HepG2 (cell line): ENCODE results near the gene AGRP. TPM values are rescaled to one million over a fixed set of nuclear protein-coding genes. Genes with fewer than 3 reads are reported as not detected.

ENCODE experiments used
- ATAC-seq: fragments of 200-7000 bp; cut with Tn5 transposase; 3 replicates; pipeline ENCODE4 v1.9.1; 2020; ENCODE audit warnings: mild to moderate bottlenecking, moderate library complexity
- BruUV-seq: library from RNA; stranded (reverse); fragments of 400-500 nt; replicated peaks from 2 replicates; lab custom pipeline; 2021; lab: Mats Ljungman, UMichigan
- CTCF ChIA-PET: fragments of 300-600 bp; formaldehyde crosslinking; extraction: SDS; loops from one replicate; lab custom pipeline; 2021; ENCODE audit warnings: low total read pairs, inconsistent platforms, low intra/inter-chr PET ratio; lab: Yijun Ruan, JAX
- POLR2A ChIA-PET: fragments of 350-600 bp; sonication (Branson Sonifier 250); formaldehyde crosslinking; loops from one replicate; lab custom pipeline; 2020; ENCODE audit warnings: antibody characterized with exemption, inconsistent platforms; lab: Yijun Ruan, JAX
- DNase-seq: peaks from one replicate; pipeline ENCODE4 v3.0.0-alpha.2; 2015; ENCODE audit warnings: low spot score
- FAIRE-seq: peaks from 3 replicates; lab custom pipeline; 2011; peaks lifted over from hg19 to GRCh38; lab: Jason Lieb, UNC
- H2AFZ ChIP-seq: one replicate; pipeline ENCODE4 v1.6.1; 2011; ENCODE audit warnings: low read length, inconsistent platforms
- H3K27ac ChIP-seq: fragments of 300-600 bp; 3 replicates; pipeline ENCODE4 v1.8.0; 2011; ENCODE audit warnings: mixed run types, mild to moderate bottlenecking, mixed read lengths, low read length, inconsistent platforms; ENCODE audit not compliant: insufficient read depth; ENCODE audit errors: extremely low read length
- H3K27me3 ChIP-seq, 2 experiments: fragments of 200-600 bp in 1 of 2; 2 replicates in 1 of 2; 3 replicates in 1 of 2; pipeline versions ENCODE4 v1.6.0 to v1.8.0; 2011; ENCODE audit warnings: low read length in 2 of 2, mild to moderate bottlenecking in 2 of 2, moderate library complexity in 2 of 2, inconsistent platforms in 1 of 2; ENCODE audit not compliant: insufficient read depth in 2 of 2, control insufficient read depth in 1 of 2
- H3K36me3 ChIP-seq, 2 experiments: fragments of 200-600 bp in 1 of 2; replicated peaks in 1 of 2; 2 replicates in 1 of 2; 3 replicates in 1 of 2; pipeline versions ENCODE4 v1.5.1 to v1.8.0; 2011; ENCODE audit warnings: low read length in 2 of 2, inconsistent platforms in 1 of 2; ENCODE audit not compliant: insufficient read depth in 2 of 2, control insufficient read depth in 1 of 2
- H3K4me1 ChIP-seq: 2 replicates; pipeline ENCODE4 v1.5.1; 2012; ENCODE audit warnings: low read length, inconsistent platforms; ENCODE audit not compliant: insufficient read depth
- H3K4me2 ChIP-seq: 2 replicates; pipeline ENCODE4 v1.6.0; 2011; ENCODE audit warnings: low read depth, low read length, inconsistent platforms
- H3K4me3 ChIP-seq, 3 experiments: fragments of 200-600 bp in 1 of 3; sonication (generic), shearing (Covaris generic) in 1 of 3; replicated peaks in 1 of 3; 2 replicates each; pipeline ENCODE4 v1.5.1; 2011 to 2016; ENCODE audit warnings: low read length in 3 of 3, inconsistent platforms in 2 of 3, low read depth in 2 of 3, mild to moderate bottlenecking in 2 of 3, control low read depth in 1 of 3, mixed read lengths in 1 of 3; ENCODE audit not compliant: insufficient read depth in 1 of 3
- H3K79me2 ChIP-seq: one replicate; pipeline ENCODE4 v1.6.1; 2011; ENCODE audit warnings: low read length, inconsistent platforms; ENCODE audit not compliant: insufficient read depth
- H3K9ac ChIP-seq: 2 replicates; pipeline ENCODE4 v1.6.0; 2011; ENCODE audit warnings: mild to moderate bottlenecking, low read depth, low read length, inconsistent platforms; ENCODE audit not compliant: insufficient read depth
- H3K9me3 ChIP-seq: 2 replicates; pipeline ENCODE4 v1.5.1; 2012; ENCODE audit warnings: mild to moderate bottlenecking, low read length
- H4K20me1 ChIP-seq: 2 replicates; pipeline ENCODE4 v1.6.0; 2011; ENCODE audit warnings: inconsistent platforms, mild to moderate bottlenecking, low read length, moderate library complexity; ENCODE audit not compliant: insufficient read depth
- ATF7-NPFF ChIP-seq: sonication (generic); formaldehyde crosslinking; IDR thresholded peaks from 2 replicates; pipeline ENCODE4 v1.8.1; 2023; ENCODE audit warnings: mild to moderate bottlenecking, low read depth, missing genetic modification reagents, moderate library complexity
- NFATC3 ChIP-seq: sonication (generic); formaldehyde crosslinking; IDR thresholded peaks from 2 replicates; pipeline ENCODE4 v1.5.1; 2020; ENCODE audit warnings: mild to moderate bottlenecking, missing genetic modification reagents
- ZBTB38 ChIP-seq: sonication (generic); formaldehyde crosslinking; IDR thresholded peaks from 2 replicates; pipeline ENCODE4 v1.5.1; 2020; ENCODE audit warnings: mild to moderate bottlenecking, missing genetic modification reagents
- ZNF350 ChIP-seq: sonication (generic); formaldehyde crosslinking; IDR thresholded peaks from 2 replicates; pipeline ENCODE4 v1.4.0; 2020; ENCODE audit warnings: mild to moderate bottlenecking, low read depth, missing genetic modification reagents, borderline replicate concordance
- ZNF501 ChIP-seq: sonication (generic); formaldehyde crosslinking; IDR thresholded peaks from 2 replicates; pipeline ENCODE4 v1.5.1; 2020; ENCODE audit warnings: mild to moderate bottlenecking, moderate library complexity, missing genetic modification reagents
- ZNF570 ChIP-seq: sonication (generic); formaldehyde crosslinking; IDR thresholded peaks from 2 replicates; pipeline ENCODE4 v1.4.0; 2020; ENCODE audit warnings: mild to moderate bottlenecking, missing genetic modification reagents, borderline replicate concordance
- ZNF572 ChIP-seq: sonication (generic); formaldehyde crosslinking; IDR thresholded peaks from 2 replicates; pipeline ENCODE4 v1.5.1; 2020; ENCODE audit warnings: mild to moderate bottlenecking, missing genetic modification reagents
- whole genome bisulfite sequencing: methylation state at CpG from one replicate; pipeline ENCODE4 v1.1.6; 2017; ENCODE audit warnings: low lambda C conversion rate; 5-methylcytosine and 5-hydroxymethylcytosine counted together
- in situ Hi-C: cut with HindIII; loops from 2 replicates; pipeline ENCODE4 v1.10.0; 2017; ENCODE audit warnings: low pct_unique_long_range_greater_than_20kb; ENCODE audit not compliant: extremely low pct_ligation_motif_present
- intact Hi-C: fragments of 100-400 bp; cut with micrococcal nuclease; formaldehyde crosslinking; loops from one replicate; pipeline ENCODE4 v1.10.0; 2022; ENCODE audit not compliant: unreplicated experiment
- polyA plus RNA-seq, 8 experiments: library from polyadenylated mRNA; depleted of rRNA in 3 of 8; stranded (reverse) in 7 of 8; unstranded in 1 of 8; fragments of >200 nt; fragmentation: Illumina TruSeq in 4 of 8; extraction: Trizol in 4 of 8; gene quantifications; 2 replicates each; pipeline versions ENCODE4 v1.2.1 to v1.2.3, GENCODE V29; 2011 to 2016; ENCODE audit warnings: low read depth in 4 of 8, missing spikeins in 1 of 8, mixed read lengths in 1 of 8; ENCODE audit not compliant: insufficient read depth in 1 of 8
- total RNA-seq, 5 experiments: library from RNA; depleted of rRNA; stranded (reverse); fragments of >200 nt; fragmentation: Illumina TruSeq; extraction: Trizol; gene quantifications; 2 replicates each; pipeline ENCODE4 v1.2.3, GENCODE V29; 2016; ENCODE audit warnings: low read depth in 1 of 5
- TF ChIP-seq, protein P1 (sequence below): sonication (generic); formaldehyde crosslinking; IDR thresholded peaks from 2 replicates; pipeline ENCODE4 v1.5.1; 2020; ENCODE audit warnings: mild to moderate bottlenecking, missing genetic modification reagents, moderate library complexity
- TF ChIP-seq, protein P2 (sequence below): sonication (generic); formaldehyde crosslinking; IDR thresholded peaks from 2 replicates; pipeline ENCODE4 v1.5.1; 2020; ENCODE audit warnings: mild to moderate bottlenecking, moderate library complexity, missing genetic modification reagents
- TF ChIP-seq, protein P3 (sequence below): sonication (generic); formaldehyde crosslinking; IDR thresholded peaks from 2 replicates; pipeline ENCODE4 v1.4.0; 2020; ENCODE audit warnings: missing genetic modification reagents

The AGRP gene
- total and polyA plus RNA-seq, 2 of the 13 experiments (the other 11 are each of a cell fraction or from before 2014, with no cell fraction given) = not detected

DNA sequence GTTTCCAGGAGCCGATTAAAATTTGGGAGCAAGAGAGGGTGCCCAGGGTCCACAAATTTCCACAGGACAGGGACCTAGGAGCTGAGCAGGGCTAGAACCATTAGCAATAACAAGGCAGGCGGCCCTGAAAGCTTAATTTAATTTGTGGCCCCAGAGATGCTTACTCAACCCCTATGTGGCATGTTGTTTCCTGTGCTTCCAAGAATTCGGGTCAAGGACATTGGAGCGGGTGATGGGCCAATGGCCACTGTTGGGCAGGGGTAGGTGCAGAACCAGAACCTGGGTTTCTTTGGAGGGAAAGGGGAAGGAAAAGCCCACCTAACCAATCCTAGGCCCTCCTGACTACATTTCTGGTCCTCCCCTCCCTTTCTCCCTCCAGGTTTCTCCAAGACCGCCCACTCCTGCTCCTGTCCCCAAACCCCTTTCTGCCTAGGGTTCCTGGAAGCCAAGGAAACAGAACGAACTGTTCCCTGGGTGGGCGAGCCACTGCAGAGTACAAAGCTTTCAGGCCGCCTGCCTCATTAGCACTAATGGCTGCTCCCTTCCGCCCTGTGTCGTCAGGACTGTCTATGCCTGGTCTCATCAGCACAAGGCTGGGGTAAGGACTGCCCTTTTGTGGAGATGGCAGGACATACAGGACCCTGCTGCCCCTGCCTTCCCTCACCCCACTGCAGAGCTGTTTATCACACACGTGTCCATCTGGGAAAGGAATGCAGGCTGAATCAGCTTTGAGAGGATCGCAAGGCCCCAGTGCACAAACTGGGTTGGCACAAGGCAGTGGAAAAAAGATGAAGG is 581 bp upstream of the AGRP start (continued):
- peak; percentile 51; the same call in 1 of the 2 replicates for TF ChIP-seq ZNF501 (CRISPR knock-in tag)

GRCh38 chr16:67482233-67482924 is 968 bp downstream of the AGRP start:
- in situ Hi-C loops = loop anchor here (5.0 kb wide), 1 partner anchor 35 kb away; no protein-coding TSS in a partner anchor
- Histone ChIP-seq H4K20me1 (no peaks in the 10 kb centered on the region), H3K79me2 (peaks cover 26% of the 10 kb centered on the region), H3K9me3 (no peaks in the 10 kb centered on the region), H3K4me3 (peak overlapping the region; percentile 70 to 98 (median 81); a peak in 5 of 6 replicates), H3K27me3 (no peaks in the 10 kb centered on the region; a peak in 1 of 5 replicates), H3K4me2 (peak overlapping the region; percentile 98), H2AFZ (no peak overlapping the region), H3K36me3 (no peaks in the 10 kb centered on the region; a peak in 1 of 5 replicates), H3K27ac (peak overlapping the region; percentile 91), H3K4me1 (peaks cover 58% of the 10 kb centered on the region), H3K9ac (peak overlapping the region; percentile 93)
- DNase-seq (no peak), ATAC-seq (no peak), FAIRE-seq (no peak)
- ChIA-PET CTCF (interaction anchor here (1.1 to 2.0 kb wide), 3 partner anchors 12 to 39 kb away, joined by 6 to 9 read pairs (median 8); no protein-coding TSS in a partner anchor), POLR2A (interaction anchor here (2.9 kb wide), 1 partner anchor 51 kb away, joined by 22 read pairs; the partner anchor contains the start of gene HSD11B2)
- intact Hi-C loops = loop anchor here (5.0 kb wide), 1 partner anchor 55 kb away; no protein-coding TSS in a partner anchor
- BruUV-seq = no TSS peak
- 96% methylated on average over 25 of the region's 25 CpGs for WGBS
- TF ChIP-seq ZNF570 (CRISPR knock-in tag) (no peak), ZNF350 (CRISPR knock-in tag) (0 out of 2 replicates have a peak, but pooled peaks have one; percentile 3), NFATC3 (CRISPR knock-in tag) (0 out of 2 replicates have a peak, but pooled peaks have one; percentile 28), ATF7-NPFF (peak; percentile 51; the same call in 1 of the 2 replicates), ZBTB38 (CRISPR knock-in tag) (0 out of 2 replicates have a peak, but pooled peaks have one; percentile 37), ZNF572 (CRISPR knock-in tag) (0 out of 2 replicates have a peak, but pooled peaks have one; percentile 44)
- TF ChIP-seq, protein P1, sequence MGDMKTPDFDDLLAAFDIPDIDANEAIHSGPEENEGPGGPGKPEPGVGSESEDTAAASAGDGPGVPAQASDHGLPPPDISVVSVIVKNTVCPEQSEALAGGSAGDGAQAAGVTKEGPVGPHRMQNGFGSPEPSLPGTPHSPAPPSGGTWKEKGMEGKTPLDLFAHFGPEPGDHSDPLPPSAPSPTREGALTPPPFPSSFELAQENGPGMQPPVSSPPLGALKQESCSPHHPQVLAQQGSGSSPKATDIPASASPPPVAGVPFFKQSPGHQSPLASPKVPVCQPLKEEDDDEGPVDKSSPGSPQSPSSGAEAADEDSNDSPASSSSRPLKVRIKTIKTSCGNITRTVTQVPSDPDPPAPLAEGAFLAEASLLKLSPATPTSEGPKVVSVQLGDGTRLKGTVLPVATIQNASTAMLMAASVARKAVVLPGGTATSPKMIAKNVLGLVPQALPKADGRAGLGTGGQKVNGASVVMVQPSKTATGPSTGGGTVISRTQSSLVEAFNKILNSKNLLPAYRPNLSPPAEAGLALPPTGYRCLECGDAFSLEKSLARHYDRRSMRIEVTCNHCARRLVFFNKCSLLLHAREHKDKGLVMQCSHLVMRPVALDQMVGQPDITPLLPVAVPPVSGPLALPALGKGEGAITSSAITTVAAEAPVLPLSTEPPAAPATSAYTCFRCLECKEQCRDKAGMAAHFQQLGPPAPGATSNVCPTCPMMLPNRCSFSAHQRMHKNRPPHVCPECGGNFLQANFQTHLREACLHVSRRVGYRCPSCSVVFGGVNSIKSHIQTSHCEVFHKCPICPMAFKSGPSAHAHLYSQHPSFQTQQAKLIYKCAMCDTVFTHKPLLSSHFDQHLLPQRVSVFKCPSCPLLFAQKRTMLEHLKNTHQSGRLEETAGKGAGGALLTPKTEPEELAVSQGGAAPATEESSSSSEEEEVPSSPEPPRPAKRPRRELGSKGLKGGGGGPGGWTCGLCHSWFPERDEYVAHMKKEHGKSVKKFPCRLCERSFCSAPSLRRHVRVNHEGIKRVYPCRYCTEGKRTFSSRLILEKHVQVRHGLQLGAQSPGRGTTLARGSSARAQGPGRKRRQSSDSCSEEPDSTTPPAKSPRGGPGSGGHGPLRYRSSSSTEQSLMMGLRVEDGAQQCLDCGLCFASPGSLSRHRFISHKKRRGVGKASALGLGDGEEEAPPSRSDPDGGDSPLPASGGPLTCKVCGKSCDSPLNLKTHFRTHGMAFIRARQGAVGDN = peak; percentile 36; the same call in 1 of the 2 replicates
- TF ChIP-seq, protein P2, sequence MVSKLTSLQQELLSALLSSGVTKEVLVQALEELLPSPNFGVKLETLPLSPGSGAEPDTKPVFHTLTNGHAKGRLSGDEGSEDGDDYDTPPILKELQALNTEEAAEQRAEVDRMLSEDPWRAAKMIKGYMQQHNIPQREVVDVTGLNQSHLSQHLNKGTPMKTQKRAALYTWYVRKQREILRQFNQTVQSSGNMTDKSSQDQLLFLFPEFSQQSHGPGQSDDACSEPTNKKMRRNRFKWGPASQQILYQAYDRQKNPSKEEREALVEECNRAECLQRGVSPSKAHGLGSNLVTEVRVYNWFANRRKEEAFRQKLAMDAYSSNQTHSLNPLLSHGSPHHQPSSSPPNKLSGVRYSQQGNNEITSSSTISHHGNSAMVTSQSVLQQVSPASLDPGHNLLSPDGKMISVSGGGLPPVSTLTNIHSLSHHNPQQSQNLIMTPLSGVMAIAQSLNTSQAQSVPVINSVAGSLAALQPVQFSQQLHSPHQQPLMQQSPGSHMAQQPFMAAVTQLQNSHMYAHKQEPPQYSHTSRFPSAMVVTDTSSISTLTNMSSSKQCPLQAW (CRISPR knock-in tag) = 0 out of 2 replicates have a peak, but pooled peaks have one; percentile 33
- TF ChIP-seq, protein P3, sequence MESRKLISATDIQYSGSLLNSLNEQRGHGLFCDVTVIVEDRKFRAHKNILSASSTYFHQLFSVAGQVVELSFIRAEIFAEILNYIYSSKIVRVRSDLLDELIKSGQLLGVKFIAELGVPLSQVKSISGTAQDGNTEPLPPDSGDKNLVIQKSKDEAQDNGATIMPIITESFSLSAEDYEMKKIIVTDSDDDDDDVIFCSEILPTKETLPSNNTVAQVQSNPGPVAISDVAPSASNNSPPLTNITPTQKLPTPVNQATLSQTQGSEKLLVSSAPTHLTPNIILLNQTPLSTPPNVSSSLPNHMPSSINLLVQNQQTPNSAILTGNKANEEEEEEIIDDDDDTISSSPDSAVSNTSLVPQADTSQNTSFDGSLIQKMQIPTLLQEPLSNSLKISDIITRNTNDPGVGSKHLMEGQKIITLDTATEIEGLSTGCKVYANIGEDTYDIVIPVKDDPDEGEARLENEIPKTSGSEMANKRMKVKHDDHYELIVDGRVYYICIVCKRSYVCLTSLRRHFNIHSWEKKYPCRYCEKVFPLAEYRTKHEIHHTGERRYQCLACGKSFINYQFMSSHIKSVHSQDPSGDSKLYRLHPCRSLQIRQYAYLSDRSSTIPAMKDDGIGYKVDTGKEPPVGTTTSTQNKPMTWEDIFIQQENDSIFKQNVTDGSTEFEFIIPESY = peak; percentile 62; the same call in 1 of the 2 replicates
